GM18909 (cell line): ENCODE measurements around the gene CCN5.

ENCODE experiments used
- ATAC-seq: cut with Tn5 transposase; IDR thresholded peaks from one replicate; pipeline ENCODE4 v1.9.1; 2021; ENCODE audit warnings: mild to moderate bottlenecking; ENCODE audit not compliant: unreplicated experiment, poor library complexity

Gene CCN5

GRCh38 chr20:44714102-44714700 lies 968 bp upstream of the CCN5 start:
- no peak for ATAC-seq

GRCh38 chr20:44715499-44716308 lies 535 bp downstream of the CCN5 start:
- ATAC-seq: no peak

- no peak for ATAC-seq
Measured at GRCh38 chr20:44716309-44717106, 1.3 kb downstream of the CCN5 start.

- no peak for ATAC-seq
Measured at GRCh38 chr20:44717986-44718385, 2.8 kb downstream of the CCN5 start.

GRCh38 chr20:44719841-44720240 lies 4.7 kb downstream of the CCN5 start:
- ATAC-seq: no peak

- ATAC-seq: no peak
Measured at GRCh38 chr20:44720621-44720996, 5.4 kb downstream of the CCN5 start.

GRCh38 chr20:44720997-44721784 lies 6.0 kb downstream of the CCN5 start:
- ATAC-seq: no peak

- no peak for ATAC-seq
Measured at GRCh38 chr20:44721785-44722054, 6.6 kb downstream of the CCN5 start.

GRCh38 chr20:44722990-44723389 lies 7.8 kb downstream of the CCN5 start:
- no peak for ATAC-seq

GRCh38 chr20:44723391-44723790 lies 8.2 kb downstream of the CCN5 start:
- no peak for ATAC-seq

- no peak for ATAC-seq
Measured at GRCh38 chr20:44723798-44724362, 8.7 kb downstream of the CCN5 start.

GRCh38 chr20:44724423-44725091 lies 9.4 kb downstream of the CCN5 start:
- ATAC-seq: no peak

GRCh38 chr20:44725837-44726236 lies 10.7 kb downstream of the CCN5 start:
- ATAC-seq: no peak

- no peak for ATAC-seq
Measured at GRCh38 chr20:44727039-44727438, 11.9 kb downstream of the CCN5 start.

- no peak for ATAC-seq
Measured at GRCh38 chr20:44727651-44728050, 12.5 kb downstream of the CCN5 start.

- no peak for ATAC-seq
Measured at GRCh38 chr20:44728801-44729443, 13.8 kb downstream of the CCN5 start.

- no peak for ATAC-seq
Measured at GRCh38 chr20:44730441-44730840, 15.3 kb downstream of the CCN5 start.

- no peak for ATAC-seq
Measured at GRCh38 chr20:44731657-44732056, 16.5 kb downstream of the CCN5 start.

- no peak for ATAC-seq
Measured at GRCh38 chr20:44732327-44732726, 17.2 kb downstream of the CCN5 start.
